Epithelial cell of proximal tubule (primary cell): Measurements from ENCODE around the gene WARS2. TPM values are rescaled to one million over a fixed set of nuclear protein-coding genes. Genes with fewer than 3 reads are reported as not detected.

Experiments
- DNase-seq: peaks from one replicate; pipeline ENCODE4 v3.0.0-alpha.2; 2011; ENCODE audit warnings: low read depth
- H3K4me3 ChIP-seq: 2 replicates; pipeline ENCODE4 v1.5.1; 2011; ENCODE audit warnings: low read depth, mild to moderate bottlenecking, low read length
- CTCF ChIP-seq: conservative IDR thresholded peaks from 2 replicates; pipeline ENCODE4 v1.5.1; 2012; ENCODE audit warnings: low read depth, mild to moderate bottlenecking, low read length
- total RNA-seq: library from RNA; depleted of rRNA; stranded (reverse); fragments of >200 nt; gene quantifications from 2 replicates; pipeline ENCODE4 v1.2.3, GENCODE V29; 2015

WARS2 gene
- total RNA-seq, 1 donor from 2014 or later = 14.8 TPM

GRCh38 chr1:119102051-119102450 lies 38.4 kb downstream of the WARS2 start:
- no peak for DNase-seq
- no peak for TF ChIP-seq CTCF

GRCh38 chr1:119101563-119101962 lies 38.9 kb downstream of the WARS2 start:
- H3K4me3 ChIP-seq = no peak overlapping the region
- no peak for DNase-seq
- no peak for TF ChIP-seq CTCF

More at GRCh38 chr1:119102051-119102450, 38.4 kb downstream of the WARS2 start:
- no peak overlapping the region for H3K4me3 ChIP-seq

- DNase-seq = no peak
Measured at GRCh38 chr1:119099775-119100174, 40.7 kb downstream of the WARS2 start.

GRCh38 chr1:119097380-119097779 lies 43.1 kb downstream of the WARS2 start:
- no peak for DNase-seq
- no peak for TF ChIP-seq CTCF
- H3K4me3 ChIP-seq = no peak overlapping the region

More at GRCh38 chr1:119099775-119100174, 40.7 kb downstream of the WARS2 start:
- TF ChIP-seq CTCF = no peak
- H3K4me3 ChIP-seq = no peak overlapping the region

GRCh38 chr1:119093721-119094120 lies 46.7 kb downstream of the WARS2 start:
- no peak for TF ChIP-seq CTCF
- DNase-seq = no peak
- no peak overlapping the region for H3K4me3 ChIP-seq

- DNase-seq = no peak
- H3K4me3 ChIP-seq = no peak overlapping the region
- no peak for TF ChIP-seq CTCF
Measured at GRCh38 chr1:119091618-119092017, 48.8 kb downstream of the WARS2 start.

- no peak overlapping the region for H3K4me3 ChIP-seq
- TF ChIP-seq CTCF = no peak
- no peak for DNase-seq
Measured at GRCh38 chr1:119090250-119090649, 50.2 kb downstream of the WARS2 start.
